ENCODE data around the gene NPSR1. TPM values are rescaled to one million over a fixed set of nuclear protein-coding genes. Genes with fewer than 3 reads are reported as not detected.
A peak's percentile ranks its signal among the peaks of the same experiment; 100 is the strongest.

Gene NPSR1
- total and polyA plus RNA-seq, 9 of the 15 experiments (the other 6 are each of a cell fraction or from before 2014, with no cell fraction given): not detected

GRCh38 chr7:34761206-34761605 is 103.2 kb downstream of the NPSR1 start:
- H3K36me3 ChIP-seq (ENCODE audit: control insufficient read depth, insufficient read depth, low read length): no peaks in the 10 kb centered on the region
- no peak overlapping the region for H3K9ac ChIP-seq (ENCODE audit: insufficient read depth in 1 of 2, low read depth in 2 of 2, low read length in 2 of 2)
- H3K4me3 ChIP-seq: no peak overlapping the region
- no peak overlapping the region for H2AFZ ChIP-seq (ENCODE audit: low read depth, low read length)
- H4K20me1 ChIP-seq (replicated peaks; ENCODE audit: control insufficient read depth, insufficient read depth, low read length): no peaks in the 10 kb centered on the region
- FAIRE-seq (no peak), DNase-seq (ENCODE audit: extremely low read depth in 1 of 4, low spot score in 3 of 4) (no peak), ATAC-seq (no peak)
- H3K9me3 ChIP-seq (replicated peaks; ENCODE audit: control insufficient read depth, insufficient read depth, low read depth, low read length): no peaks in the 10 kb centered on the region
- H3K27ac ChIP-seq (ENCODE audit: extremely low read depth, low read depth, low read length): no peak overlapping the region
- H3K79me2 ChIP-seq (ENCODE audit: control insufficient read depth, insufficient read depth, low read length): no peaks in the 10 kb centered on the region
- no TSS peak for BruUV-seq (replicated peaks)
- ChIA-PET CTCF (ENCODE audit: low intra/inter-chr PET ratio) (no interaction called here), POLR2A (interaction anchor here (1.5 kb wide), 1 partner anchor 12 kb away, joined by 4 read pairs; no protein-coding TSS in a partner anchor)
- no peak overlapping the region for H3K4me2 ChIP-seq (ENCODE audit: insufficient read depth, low read length)
- no peaks in the 10 kb centered on the region for H3K4me1 ChIP-seq (replicated peaks in 1 of 2; ENCODE audit: control insufficient read depth in 2 of 2, insufficient read depth in 2 of 2, low read length in 2 of 2)
- 0% methylated on average over 1 of the region's 1 CpG for WGBS (ENCODE audit: insufficient coverage, low coverage, missing lambda C conversion rate)
- H3K27me3 ChIP-seq (ENCODE audit: control insufficient read depth in 2 of 2, insufficient read depth in 2 of 2, low read length in 2 of 2): no peaks in the 10 kb centered on the region
- in situ Hi-C loops (cut with MboI) (no loop called here), intact Hi-C loops (cut with micrococcal nuclease) (no loop called here)
- no peaks in the 10 kb centered on the region for H3K9me1 ChIP-seq (ENCODE audit: control insufficient read depth, insufficient read depth, low read length)
- TF ChIP-seq RBM34 (IDR thresholded peaks at IDR 0.05; ENCODE audit: borderline replicate concordance, insufficient read depth, low read length) (no peak), MYNN (IDR thresholded peaks at IDR 0.05) (no peak), MYNN (CRISPR knock-in tag; IDR thresholded peaks at IDR 0.05) (no peak), ZNF445 (CRISPR knock-in tag; IDR thresholded peaks at IDR 0.05; ENCODE audit: low read depth) (no peak), SRSF9 (IDR thresholded peaks at IDR 0.05; ENCODE audit: borderline replicate concordance, low read depth, low read length) (no peak), LCOR (CRISPR knock-in tag; IDR thresholded peaks at IDR 0.05) (no peak), CHD2 (IDR thresholded peaks at IDR 0.05; ENCODE audit: low read depth, low read length) (no peak)

DNA sequence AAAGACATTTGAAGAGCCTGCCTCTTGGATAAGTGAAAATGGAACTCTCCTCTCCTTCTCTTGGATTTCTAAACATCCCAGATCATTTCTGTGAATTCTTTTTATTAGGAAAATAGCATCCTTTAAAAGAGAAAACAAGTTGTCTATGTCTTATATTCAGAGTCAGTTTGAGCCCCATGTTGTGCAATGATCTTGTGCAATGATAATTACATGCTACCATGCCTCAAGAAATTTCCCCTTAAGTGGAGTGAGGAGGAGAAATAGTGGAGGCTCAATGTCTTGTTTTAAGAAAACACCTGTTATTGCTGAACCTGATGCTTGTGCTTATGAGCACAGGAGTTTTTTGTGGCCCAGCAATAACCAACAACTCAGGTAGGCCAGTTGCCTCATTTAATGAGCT is 103.6 kb downstream of the NPSR1 start:
- Histone ChIP-seq H3K9me1 (ENCODE audit: control insufficient read depth, insufficient read depth, low read length) (no peaks in the 10 kb centered on the region), H3K9ac (ENCODE audit: insufficient read depth in 1 of 2, low read depth in 2 of 2, low read length in 2 of 2) (no peak overlapping the region), H3K9me3 (replicated peaks; ENCODE audit: control insufficient read depth, insufficient read depth, low read depth, low read length) (no peaks in the 10 kb centered on the region), H2AFZ (ENCODE audit: low read depth, low read length) (no peak overlapping the region), H3K27me3 (ENCODE audit: control insufficient read depth in 2 of 2, insufficient read depth in 2 of 2, low read length in 2 of 2) (no peaks in the 10 kb centered on the region), H4K20me1 (replicated peaks; ENCODE audit: control insufficient read depth, insufficient read depth, low read length) (no peaks in the 10 kb centered on the region), H3K4me1 (replicated peaks in 1 of 2; ENCODE audit: control insufficient read depth in 2 of 2, insufficient read depth in 2 of 2, low read length in 2 of 2) (no peaks in the 10 kb centered on the region), H3K36me3 (ENCODE audit: control insufficient read depth, insufficient read depth, low read length) (no peaks in the 10 kb centered on the region), H3K4me3 (no peak overlapping the region), H3K79me2 (ENCODE audit: control insufficient read depth, insufficient read depth, low read length) (no peaks in the 10 kb centered on the region), H3K4me2 (ENCODE audit: insufficient read depth, low read length) (no peak overlapping the region), H3K27ac (ENCODE audit: extremely low read depth, low read depth, low read length) (no peak overlapping the region)
- TF ChIP-seq ZNF398 (CRISPR knock-in tag; IDR thresholded peaks at IDR 0.05): no peak
- peak; percentile 34 for TF ChIP-seq CEBPB (tag; IDR thresholded peaks at IDR 0.05)
- TF ChIP-seq THRB (CRISPR knock-in tag; conservative IDR thresholded peaks at IDR 0.05): no peak
- in situ Hi-C loops (cut with MboI): no loop called here
- no peak for DNase-seq (ENCODE audit: extremely low read depth in 1 of 4, low spot score in 3 of 4)
- intact Hi-C loops (cut with micrococcal nuclease): no loop called here
- POLR2A ChIA-PET: interaction anchor here (1.5 kb wide), 1 partner anchor 12 kb away, joined by 4 read pairs; no protein-coding TSS in a partner anchor
- no TSS peak for BruUV-seq (replicated peaks)
- FAIRE-seq: no peak
- no peak for ATAC-seq
- CTCF ChIA-PET (ENCODE audit: low intra/inter-chr PET ratio): no interaction called here

All from K562 (cell line).